Esophagus muscularis mucosa (tissue), 4 donors: ENCODE data around the gene ANKRD9. TPM values are rescaled to one million over a fixed set of nuclear protein-coding genes. Genes with fewer than 3 reads are reported as not detected.

Source experiments
- DNase-seq: peaks from one replicate; pipeline ENCODE4 v3.0.0-alpha.2; 2017; ENCODE audit errors: extremely low spot score
- H3K27ac ChIP-seq, 4 donors: fragments of 200-600 bp; sonication (generic); replicated peaks in 1 of 4; 1 replicate in 3 of 4; 2 replicates in 1 of 4; pipeline ENCODE4 v1.5.1; 2016 to 2019; ENCODE audit warnings: mild to moderate bottlenecking in 1 of 4
- H3K27me3 ChIP-seq, 4 donors: fragments of 200-600 bp; sonication (generic); one replicate each; pipeline versions ENCODE4 v1.5.1 to v1.6.0; 2016 to 2019
- H3K36me3 ChIP-seq, 4 donors: fragments of 200-600 bp; sonication (generic); one replicate each; pipeline ENCODE4 v1.5.1; 2016 to 2019
- H3K4me1 ChIP-seq, 4 donors: fragments of 200-600 bp; sonication (generic); one replicate each; pipeline ENCODE4 v1.5.1; 2016 to 2019
- H3K4me3 ChIP-seq, 4 donors: fragments of 200-600 bp; sonication (generic); 1 replicate in 2 of 4; 2 replicates in 2 of 4; pipeline ENCODE4 v1.5.1; 2016 to 2019; ENCODE audit warnings: mild to moderate bottlenecking in 4 of 4, moderate library complexity in 1 of 4
- H3K9me3 ChIP-seq, 4 donors: fragments of 200-600 bp; sonication (generic); 1 replicate in 3 of 4; 2 replicates in 1 of 4; pipeline ENCODE4 v1.5.1; 2016 to 2019
- CTCF ChIP-seq, 3 experiments: fragments of 200-600 bp in 2 of 3; fragments of 450-650 bp in 1 of 3; sonication (generic) in 2 of 3; IDR thresholded peaks; one replicate each; pipeline ENCODE4 v1.5.1; 2017 to 2019; ENCODE audit warnings: antibody characterized with exemption in 3 of 3, mild to moderate bottlenecking in 2 of 3, moderate library complexity in 1 of 3
- EP300 ChIP-seq: sonication (generic); formaldehyde crosslinking; IDR thresholded peaks from one replicate; pipeline ENCODE4 v1.6.1; 2017; ENCODE audit warnings: antibody characterized with exemption
- POLR2A ChIP-seq: fragments of 450-650 bp; IDR thresholded peaks from one replicate; pipeline ENCODE4 v1.6.1; 2017; ENCODE audit warnings: antibody characterized with exemption, moderate library complexity, mild to moderate bottlenecking, low read depth
- POLR2AphosphoS5 ChIP-seq, 2 donors: sonication (generic); formaldehyde crosslinking; IDR thresholded peaks; one replicate each; pipeline ENCODE4 v1.6.1; 2017; ENCODE audit warnings: antibody characterized with exemption in 2 of 2
- WGBS: methylation state at CpG from one replicate; pipeline ENCODE4 v1.1.5; 2018; 5-methylcytosine and 5-hydroxymethylcytosine counted together
- intact Hi-C: fragments of 100-400 bp; cut with DNase I; formaldehyde crosslinking; loops from one replicate; pipeline ENCODE4 v1.15.1; 2023
- total RNA-seq, 4 donors: library from RNA; depleted of rRNA; stranded (reverse); fragments of >200 nt; gene quantifications; one replicate each; pipeline versions ENCODE4 v1.1.0 to v1.2.1, GENCODE V29; 2016

ANKRD9 gene
- total RNA-seq, 4 donors from 2014 or later = 33.2 to 74.0 (median 54.2) TPM

- TF ChIP-seq POLR2AphosphoS5 (IDR thresholded peaks at IDR 0.05) (no peak), CTCF (IDR thresholded peaks at IDR 0.05) (no peak), POLR2A (no peak), EP300 (no peak)
- H3K9me3 ChIP-seq = no peaks in the 10 kb centered on the region
- WGBS = 90% methylated on average over 7 of the region's 11 CpGs
- peak overlapping the region in 1 of 4 donors; percentile 6 for H3K27ac ChIP-seq
- no peaks in the 10 kb centered on the region for H3K27me3 ChIP-seq
- no peak for DNase-seq
- peaks cover 20 to 45% (median 30%) of the 10 kb centered on the region in 4 donors for H3K4me1 ChIP-seq
- intact Hi-C loops = no loop called here
- H3K36me3 ChIP-seq = peaks cover 11 to 24% (median 24%) of the 10 kb centered on the region in 4 donors
- no peak overlapping the region for H3K4me3 ChIP-seq
Measured at GRCh38 chr14:102506626-102506925, 3.0 kb downstream of the ANKRD9 start.

GRCh38 chr14:102505775-102506625 lies 3.6 kb downstream of the ANKRD9 start:
- Histone ChIP-seq H3K4me1 (peaks cover 21 to 47% (median 32%) of the 10 kb centered on the region in 4 donors), H3K9me3 (no peaks in the 10 kb centered on the region), H3K36me3 (peaks cover 11 to 26% (median 24%) of the 10 kb centered on the region in 4 donors), H3K4me3 (no peak overlapping the region), H3K27me3 (no peaks in the 10 kb centered on the region), H3K27ac (peak overlapping the region in 2 of 4 donors; percentile 53 to 66)
- DNase-seq = no peak
- no peak for TF ChIP-seq CTCF (IDR thresholded peaks at IDR 0.05)
- TF ChIP-seq EP300 = no peak
- no peak for TF ChIP-seq POLR2AphosphoS5 (IDR thresholded peaks at IDR 0.05)
- no peak for TF ChIP-seq POLR2A
- intact Hi-C loops = no loop called here
- WGBS = 90% methylated on average over 9 of the region's 19 CpGs

GRCh38 chr14:102505000-102505619 lies 4.5 kb downstream of the ANKRD9 start:
- no peaks in the 10 kb centered on the region for H3K9me3 ChIP-seq
- H3K36me3 ChIP-seq = peaks cover 11 to 35% (median 26%) of the 10 kb centered on the region in 4 donors
- TF ChIP-seq POLR2A = no peak
- TF ChIP-seq POLR2AphosphoS5 (IDR thresholded peaks at IDR 0.05) = no peak
- TF ChIP-seq CTCF (IDR thresholded peaks at IDR 0.05) = no peak
- TF ChIP-seq EP300 = no peak
- H3K4me1 ChIP-seq = peaks cover 21 to 47% (median 32%) of the 10 kb centered on the region in 4 donors
- no peaks in the 10 kb centered on the region for H3K27me3 ChIP-seq
- no peak overlapping the region for H3K4me3 ChIP-seq
- intact Hi-C loops = no loop called here
- no peak for DNase-seq
- peak overlapping the region in 3 of 4 donors; percentile 43 to 66 (median 53) for H3K27ac ChIP-seq
- WGBS = 80% methylated on average over 6 of the region's 7 CpGs

GRCh38 chr14:102504328-102504999 lies 5.1 kb downstream of the ANKRD9 start:
- Histone ChIP-seq H3K27ac (peak overlapping the region; percentile 43 to 66 (median 52)), H3K4me1 (peaks cover 25 to 53% (median 37%) of the 10 kb centered on the region in 4 donors), H3K4me3 (no peak overlapping the region), H3K9me3 (no peaks in the 10 kb centered on the region), H3K36me3 (peaks cover 11 to 42% (median 28%) of the 10 kb centered on the region in 4 donors), H3K27me3 (no peaks in the 10 kb centered on the region)
- intact Hi-C loops = no loop called here
- 82% methylated on average over 11 of the region's 18 CpGs for WGBS
- DNase-seq = no peak
- TF ChIP-seq POLR2A = no peak
- no peak for TF ChIP-seq POLR2AphosphoS5 (IDR thresholded peaks at IDR 0.05)
- no peak for TF ChIP-seq CTCF (IDR thresholded peaks at IDR 0.05)
- no peak for TF ChIP-seq EP300
